ENCODE data around the gene THYN1. TPM values are rescaled to one million over a fixed set of nuclear protein-coding genes. Genes with fewer than 3 reads are reported as not detected.

Gene THYN1
- total RNA-seq, 1 experiment from 2014 or later: 26.0 TPM

DNA sequence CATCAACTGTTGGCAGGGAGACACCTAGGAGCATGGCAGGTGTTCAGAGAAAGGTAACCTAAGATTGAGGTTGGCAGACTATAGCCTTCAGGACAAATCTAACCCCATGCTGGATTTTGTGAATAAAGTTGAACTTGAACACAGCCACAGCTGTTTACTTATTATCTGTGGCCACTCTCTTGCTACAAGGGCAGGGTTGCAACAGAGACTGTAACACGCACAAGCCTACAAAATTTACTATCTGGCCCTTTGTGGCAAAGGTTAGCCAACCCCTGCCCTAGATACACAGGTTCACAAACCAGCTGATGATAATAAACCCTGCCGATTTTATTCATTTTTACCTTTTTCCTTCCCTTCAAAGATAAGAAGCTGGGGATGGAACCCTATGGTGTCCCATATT lies 2.5 kb downstream of the THYN1 start:
- Mint-ChIP-seq H3K36me3 (ENCODE audit: insufficient read depth, unreplicated experiment) (peaks cover 23% of the 10 kb centered on the region), H3K27ac (ENCODE audit: unreplicated experiment) (no peak overlapping the region), H3K9me3 (ENCODE audit: low read depth, unreplicated experiment) (no peaks in the 10 kb centered on the region), H3K4me1 (ENCODE audit: low read depth, unreplicated experiment) (peaks cover 14% of the 10 kb centered on the region), H3K4me3 (ENCODE audit: low read depth, unreplicated experiment) (no peak overlapping the region), H3K27me3 (ENCODE audit: unreplicated experiment) (no peaks in the 10 kb centered on the region)
- intact Hi-C loops (cut with micrococcal nuclease; ENCODE audit: unreplicated experiment): no loop called here
- BruUV-seq (replicated peaks): no TSS peak
- no peak for DNase-seq
- CTCF ChIA-PET: interaction anchor here (0.6 kb wide), 1 partner anchor 14 kb away, joined by 3 read pairs; no protein-coding TSS in a partner anchor
- TF ChIP-seq CTCF (IDR thresholded peaks at IDR 0.05; ENCODE audit: unreplicated experiment): no peak

- CTCF ChIA-PET: no interaction called here
- TF ChIP-seq CTCF (IDR thresholded peaks at IDR 0.05; ENCODE audit: unreplicated experiment): no peak
- no TSS peak for BruUV-seq (replicated peaks)
- no peak for DNase-seq
- Mint-ChIP-seq H3K4me3 (ENCODE audit: low read depth, unreplicated experiment) (no peak overlapping the region), H3K36me3 (ENCODE audit: insufficient read depth, unreplicated experiment) (peaks cover 23% of the 10 kb centered on the region), H3K27me3 (ENCODE audit: unreplicated experiment) (no peaks in the 10 kb centered on the region), H3K27ac (ENCODE audit: unreplicated experiment) (no peak overlapping the region), H3K4me1 (ENCODE audit: low read depth, unreplicated experiment) (peaks cover 14% of the 10 kb centered on the region), H3K9me3 (ENCODE audit: low read depth, unreplicated experiment) (no peaks in the 10 kb centered on the region)
- intact Hi-C loops (cut with micrococcal nuclease; ENCODE audit: unreplicated experiment): no loop called here
Measured at GRCh38 chr11:134250246-134250645, 2.9 kb downstream of the THYN1 start.

- TF ChIP-seq CTCF (IDR thresholded peaks at IDR 0.05; ENCODE audit: unreplicated experiment): no peak
- peaks cover 14% of the 10 kb centered on the region for H3K4me1 Mint-ChIP-seq (ENCODE audit: low read depth, unreplicated experiment)
- CTCF ChIA-PET: interaction anchor here (0.7 kb wide), 1 partner anchor 23 kb away, joined by 3 read pairs; no protein-coding TSS in a partner anchor
- no peak for DNase-seq
- H3K36me3 Mint-ChIP-seq (ENCODE audit: insufficient read depth, unreplicated experiment): peaks cover 19% of the 10 kb centered on the region
- no peak overlapping the region for H3K4me3 Mint-ChIP-seq (ENCODE audit: low read depth, unreplicated experiment)
- intact Hi-C loops (cut with micrococcal nuclease; ENCODE audit: unreplicated experiment): no loop called here
- H3K9me3 Mint-ChIP-seq (ENCODE audit: low read depth, unreplicated experiment): no peaks in the 10 kb centered on the region
- no TSS peak for BruUV-seq (replicated peaks)
- no peaks in the 10 kb centered on the region for H3K27me3 Mint-ChIP-seq (ENCODE audit: unreplicated experiment)
- no peak overlapping the region for H3K27ac Mint-ChIP-seq (ENCODE audit: unreplicated experiment)
Measured at GRCh38 chr11:134248910-134249480, 4.2 kb downstream of the THYN1 start.

DNA sequence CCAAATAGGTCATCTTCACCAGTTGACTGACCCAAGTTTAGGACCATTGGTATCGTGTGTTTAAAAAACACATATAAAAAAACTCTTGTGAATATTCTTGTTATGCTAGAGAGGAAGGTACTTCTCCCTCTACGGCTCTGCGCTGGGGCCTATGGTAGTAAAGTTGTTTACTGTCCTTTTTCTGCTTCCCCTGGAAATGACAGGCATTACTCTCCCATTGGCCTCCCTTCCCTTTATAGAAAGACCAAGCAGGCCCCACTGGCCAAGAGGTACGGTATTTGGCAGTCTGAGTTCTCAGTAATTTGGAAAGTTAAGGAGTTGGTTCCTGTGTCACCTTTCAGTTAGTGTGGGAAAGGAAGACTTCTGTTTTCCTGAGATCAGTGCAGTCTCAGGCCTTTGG lies 6.5 kb downstream of the THYN1 start:
- H3K27me3 Mint-ChIP-seq (ENCODE audit: unreplicated experiment): no peaks in the 10 kb centered on the region
- no peak for TF ChIP-seq CTCF (IDR thresholded peaks at IDR 0.05; ENCODE audit: unreplicated experiment)
- no peak overlapping the region for H3K27ac Mint-ChIP-seq (ENCODE audit: unreplicated experiment)
- H3K4me3 Mint-ChIP-seq (ENCODE audit: low read depth, unreplicated experiment): no peak overlapping the region
- H3K36me3 Mint-ChIP-seq (ENCODE audit: insufficient read depth, unreplicated experiment): no peaks in the 10 kb centered on the region
- no peaks in the 10 kb centered on the region for H3K4me1 Mint-ChIP-seq (ENCODE audit: low read depth, unreplicated experiment)
- intact Hi-C loops (cut with micrococcal nuclease; ENCODE audit: unreplicated experiment): no loop called here
- CTCF ChIA-PET: no interaction called here
- H3K9me3 Mint-ChIP-seq (ENCODE audit: low read depth, unreplicated experiment): no peaks in the 10 kb centered on the region
- BruUV-seq (replicated peaks): no TSS peak
- DNase-seq: no peak
